Activated T-helper 1 cell treated with anti-CD3 and anti-CD28 coated beads, Interleukin-12 subunit alpha, Interleukin-12 subunit beta, Interleukin-2, Interleukin-4 antibody, amounts not matched to agents 30 ng/mL and 10 ng/mL and 1 ng/mL, durations not matched to agents 14 hours and 24 hours and 36 hours (primary cell): Measurements from ENCODE around the gene C9orf78. TPM values are rescaled to one million over a fixed set of nuclear protein-coding genes. Genes with fewer than 3 reads are reported as not detected.

ENCODE experiments used
- DNase-seq: peaks from one replicate; pipeline ENCODE4 v3.0.0; 2021; ENCODE audit warnings: low spot score
- H3K27ac Mint-ChIP-seq: one replicate; pipeline ENCODE4 v1.8.0; 2021; ENCODE audit warnings: mild to moderate bottlenecking, mixed read lengths
- H3K27me3 Mint-ChIP-seq: one replicate; pipeline ENCODE4 v1.8.0; 2022; ENCODE audit warnings: mild to moderate bottlenecking, moderate library complexity, mixed read lengths; ENCODE audit not compliant: insufficient read depth
- H3K36me3 Mint-ChIP-seq: one replicate; pipeline ENCODE4 v1.8.0; 2021; ENCODE audit warnings: low read depth, mixed read lengths
- H3K4me1 Mint-ChIP-seq: one replicate; pipeline ENCODE4 v1.8.0; 2021; ENCODE audit warnings: low read depth, mixed read lengths
- H3K4me3 Mint-ChIP-seq: one replicate; pipeline ENCODE4 v1.8.0; 2021; ENCODE audit warnings: mild to moderate bottlenecking, moderate library complexity, mixed read lengths
- H3K9me3 Mint-ChIP-seq: one replicate; pipeline ENCODE4 v1.8.0; 2021; ENCODE audit warnings: mixed read lengths
- intact Hi-C: fragments of 100-400 bp; cut with micrococcal nuclease; formaldehyde crosslinking; loops from one replicate; pipeline ENCODE4 v1.15.1; 2024
- total RNA-seq: library from RNA; stranded (reverse); gene quantifications from 2 replicates; pipeline ENCODE4 v1.2.3, GENCODE V29; 2022

Gene C9orf78, protein sequence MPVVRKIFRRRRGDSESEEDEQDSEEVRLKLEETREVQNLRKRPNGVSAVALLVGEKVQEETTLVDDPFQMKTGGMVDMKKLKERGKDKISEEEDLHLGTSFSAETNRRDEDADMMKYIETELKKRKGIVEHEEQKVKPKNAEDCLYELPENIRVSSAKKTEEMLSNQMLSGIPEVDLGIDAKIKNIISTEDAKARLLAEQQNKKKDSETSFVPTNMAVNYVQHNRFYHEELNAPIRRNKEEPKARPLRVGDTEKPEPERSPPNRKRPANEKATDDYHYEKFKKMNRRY
- 64.0 and 67.4 TPM in 2 replicates for total RNA-seq

DNA sequence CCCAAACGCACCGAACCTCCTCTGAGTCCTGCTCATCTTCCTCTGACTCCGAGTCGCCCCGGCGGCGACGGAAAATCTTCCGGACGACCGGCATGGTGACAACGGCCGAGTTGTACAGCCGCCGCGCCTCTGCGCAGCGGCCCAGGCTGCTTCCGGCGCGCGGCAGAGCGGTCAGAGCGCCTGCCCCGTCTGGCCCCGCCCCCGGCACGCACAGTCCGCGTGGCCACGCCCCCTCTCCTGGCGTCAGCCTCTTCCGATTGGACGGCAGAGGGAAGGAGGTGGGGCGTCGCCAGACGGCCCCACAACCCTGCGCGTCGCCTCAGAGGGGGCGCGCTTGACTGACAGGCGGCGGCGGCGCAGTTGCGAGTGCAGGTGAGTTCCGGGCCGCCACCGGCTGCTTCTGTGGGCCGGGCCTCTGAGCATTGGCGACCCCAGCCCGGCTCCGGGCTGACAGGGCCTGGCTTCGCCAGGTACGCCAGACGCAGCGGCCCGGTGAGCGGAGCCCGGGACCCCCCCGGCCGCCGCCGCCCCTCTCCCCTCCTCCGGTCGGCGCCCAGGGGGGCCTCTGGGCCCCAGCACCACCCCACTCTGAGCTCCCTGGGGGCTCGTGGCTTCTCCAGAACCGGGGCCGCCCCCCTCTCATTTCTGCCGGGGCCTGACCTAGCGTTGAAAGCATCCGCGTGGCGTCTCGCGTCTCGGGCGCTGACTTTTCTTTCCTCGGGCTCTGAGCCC lies at the start of gene C9orf78, which contains the start of gene USP20:
TSS of gene C9orf78 (minus strand) at position 148 of the 732 bp plus-strand sequence. CDS start at position 94, 54 bp downstream.
TSS of gene USP20 (plus strand) at position 331 of the 732 bp plus-strand sequence. CDS start 17,098 bp downstream, outside the sequence.
- Mint-ChIP-seq H3K4me1 (peaks cover 51% of the 10 kb centered on the region), H3K9me3 (no peaks in the 10 kb centered on the region), H3K27ac (peak within 1 kb of the TSS; percentile 99), H3K36me3 (peaks cover 33% of the 10 kb centered on the region), H3K27me3 (no peaks in the 10 kb centered on the region), H3K4me3 (peak within 1 kb of the TSS; percentile 97)
- intact Hi-C loops, result loop anchor here (1.0 to 5.0 kb wide), 9 partner anchors 11 to 407 kb away; partner anchors contain the start of genes ASB6, FNBP1, TOR1A and TOR1B
- DNase-seq, result peak; percentile 98

DNA sequence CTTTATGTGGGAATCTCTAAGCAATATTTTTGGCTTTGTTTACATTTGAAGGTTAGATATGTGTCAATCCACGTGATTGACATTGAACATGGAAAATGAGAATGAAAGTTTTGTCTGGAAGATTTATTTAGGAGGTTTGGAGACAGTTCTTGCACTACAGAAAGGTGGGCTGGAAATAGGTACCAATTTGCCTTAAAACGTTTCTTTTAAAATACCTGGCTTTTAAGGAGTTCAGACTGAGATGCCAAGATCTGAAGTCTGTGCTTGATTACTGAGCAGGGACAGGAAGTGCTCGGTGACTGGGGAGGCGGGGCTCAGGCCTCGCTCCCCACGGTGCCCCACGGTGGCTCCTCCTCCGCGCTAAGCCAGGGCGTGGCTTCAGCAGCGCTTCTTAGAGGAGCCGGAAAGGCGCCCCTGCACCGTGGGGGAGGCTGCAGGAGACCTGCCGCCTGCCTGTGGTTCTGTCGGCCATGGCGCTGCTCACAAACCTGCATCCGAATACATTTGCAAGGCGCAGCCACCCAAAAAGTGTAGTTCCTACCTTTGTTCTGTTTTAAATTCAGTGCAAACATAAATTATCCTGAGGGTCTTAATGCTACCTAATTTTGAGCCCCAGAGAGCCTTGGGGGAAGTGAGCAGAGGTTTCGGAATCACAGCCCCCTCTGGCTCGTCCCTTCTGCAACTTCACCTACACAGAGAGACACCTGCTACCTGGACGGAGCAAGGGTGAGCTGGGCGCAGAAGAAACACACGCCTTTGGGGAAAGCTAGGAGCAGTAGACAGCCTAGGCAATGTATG lies 49.3 kb upstream of the C9orf78 start:
- peak; percentile 94 for DNase-seq
- peaks cover 2% of the 10 kb centered on the region for H3K27me3 Mint-ChIP-seq
- peaks cover 55% of the 10 kb centered on the region for H3K4me1 Mint-ChIP-seq
- peak overlapping the region; percentile 94 for H3K4me3 Mint-ChIP-seq
- no peaks in the 10 kb centered on the region for H3K9me3 Mint-ChIP-seq
- peaks cover 25% of the 10 kb centered on the region for H3K36me3 Mint-ChIP-seq
- intact Hi-C loops, result loop anchor here (1.0 to 5.0 kb wide), 7 partner anchors 15 to 1388 kb away; partner anchors contain the start of genes C9orf78, TOR1A and USP20
- peak overlapping the region; percentile 100 for H3K27ac Mint-ChIP-seq

GRCh38 chr9:129881547-129882324 lies 46.7 kb upstream of the C9orf78 start:
- Mint-ChIP-seq H3K9me3 (no peaks in the 10 kb centered on the region), H3K36me3 (peaks cover 23% of the 10 kb centered on the region), H3K27me3 (peaks cover 2% of the 10 kb centered on the region), H3K4me3 (no peak overlapping the region), H3K4me1 (peaks cover 28% of the 10 kb centered on the region), H3K27ac (no peak overlapping the region)
- intact Hi-C loops, result no loop called here
- DNase-seq, result no peak

DNA sequence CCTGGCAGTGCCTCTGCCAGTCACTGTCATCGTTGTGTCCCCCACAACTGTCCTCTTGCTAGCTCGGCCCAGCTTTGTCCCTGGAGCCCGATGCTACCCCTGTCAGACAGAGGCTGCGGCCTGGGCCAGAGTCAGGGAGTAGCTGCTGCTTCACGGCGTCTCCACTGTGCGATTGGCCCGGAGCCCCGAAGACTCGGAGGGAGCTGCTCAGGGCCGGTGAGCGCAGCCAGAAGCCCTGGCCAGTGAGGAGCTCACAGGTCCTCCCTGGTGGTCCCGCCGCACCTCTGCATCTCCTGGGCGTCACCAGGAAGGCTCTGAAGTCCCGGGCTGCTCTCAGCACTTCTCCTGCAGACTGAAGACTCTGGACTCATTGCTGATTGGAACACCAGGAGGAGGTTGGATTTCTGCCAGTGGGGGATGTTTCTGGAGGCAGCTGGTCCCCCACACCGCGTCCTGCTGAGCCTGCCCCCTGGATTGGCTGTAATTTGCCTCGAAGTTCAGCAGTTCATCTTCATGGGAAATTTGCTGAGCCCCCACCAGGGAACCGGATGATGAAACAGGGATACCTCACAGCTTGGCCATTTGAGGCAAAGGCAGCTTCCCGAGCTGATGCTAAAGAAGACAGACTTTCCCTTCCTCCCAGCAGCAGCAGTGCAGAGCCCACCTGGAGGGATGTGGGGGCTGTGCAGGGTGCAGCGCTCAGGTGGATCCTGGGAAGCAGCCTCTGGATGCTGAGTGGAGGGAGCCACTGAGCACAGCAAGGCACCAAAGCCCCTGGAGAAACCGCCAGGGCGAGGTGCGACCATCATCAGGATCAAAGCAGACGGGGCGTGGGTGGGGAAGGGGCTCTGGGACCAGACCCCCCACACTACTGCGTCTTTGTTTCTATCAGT lies 45.8 kb upstream of the C9orf78 start:
- intact Hi-C loops, result no loop called here
- Mint-ChIP-seq H3K27ac (no peak overlapping the region), H3K4me1 (peaks cover 21% of the 10 kb centered on the region), H3K27me3 (peaks cover 2% of the 10 kb centered on the region), H3K36me3 (peaks cover 23% of the 10 kb centered on the region), H3K9me3 (no peaks in the 10 kb centered on the region), H3K4me3 (no peak overlapping the region)
- no peak for DNase-seq

GRCh38 chr9:129879991-129880653 lies 45.0 kb upstream of the C9orf78 start:
- Mint-ChIP-seq H3K4me3 (no peak overlapping the region), H3K36me3 (peaks cover 23% of the 10 kb centered on the region), H3K27me3 (no peaks in the 10 kb centered on the region), H3K27ac (no peak overlapping the region), H3K9me3 (no peaks in the 10 kb centered on the region), H3K4me1 (peaks cover 14% of the 10 kb centered on the region)
- DNase-seq, result no peak
- intact Hi-C loops, result no loop called here

- no peaks in the 10 kb centered on the region for H3K27me3 Mint-ChIP-seq
- no peak overlapping the region for H3K4me3 Mint-ChIP-seq
- H3K27ac Mint-ChIP-seq, result no peak overlapping the region
- intact Hi-C loops, result no loop called here
- H3K36me3 Mint-ChIP-seq, result peaks cover 25% of the 10 kb centered on the region
- peaks cover 4% of the 10 kb centered on the region for H3K4me1 Mint-ChIP-seq
- no peak for DNase-seq
- no peaks in the 10 kb centered on the region for H3K9me3 Mint-ChIP-seq
Observed at GRCh38 chr9:129879103-129879699, 44.1 kb upstream of the C9orf78 start.

DNA sequence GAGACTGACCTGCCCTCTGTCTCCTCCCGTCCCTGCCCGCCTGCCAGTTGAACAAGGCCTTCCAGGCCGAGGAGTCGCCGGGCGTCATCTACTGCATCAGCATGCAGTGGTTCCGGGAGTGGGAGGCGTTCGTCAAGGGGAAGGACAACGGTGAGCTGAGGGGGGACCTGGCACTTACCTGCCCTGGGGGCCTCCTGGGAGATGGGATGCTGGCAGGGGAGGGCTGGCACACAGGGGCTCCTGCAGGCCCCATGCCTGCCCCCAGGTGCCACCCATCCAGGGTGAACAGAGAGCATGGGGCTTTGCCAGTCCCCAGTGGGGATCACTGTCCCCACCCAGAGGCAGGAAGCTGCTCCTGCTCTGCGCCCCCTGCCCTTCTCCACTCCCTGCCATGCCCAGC lies 43.2 kb upstream of the C9orf78 start:
- H3K36me3 Mint-ChIP-seq, result peaks cover 32% of the 10 kb centered on the region
- H3K9me3 Mint-ChIP-seq, result no peaks in the 10 kb centered on the region
- intact Hi-C loops, result no loop called here
- H3K27me3 Mint-ChIP-seq, result no peaks in the 10 kb centered on the region
- H3K4me3 Mint-ChIP-seq, result no peak overlapping the region
- no peak overlapping the region for H3K27ac Mint-ChIP-seq
- H3K4me1 Mint-ChIP-seq, result no peaks in the 10 kb centered on the region
- no peak for DNase-seq

DNA sequence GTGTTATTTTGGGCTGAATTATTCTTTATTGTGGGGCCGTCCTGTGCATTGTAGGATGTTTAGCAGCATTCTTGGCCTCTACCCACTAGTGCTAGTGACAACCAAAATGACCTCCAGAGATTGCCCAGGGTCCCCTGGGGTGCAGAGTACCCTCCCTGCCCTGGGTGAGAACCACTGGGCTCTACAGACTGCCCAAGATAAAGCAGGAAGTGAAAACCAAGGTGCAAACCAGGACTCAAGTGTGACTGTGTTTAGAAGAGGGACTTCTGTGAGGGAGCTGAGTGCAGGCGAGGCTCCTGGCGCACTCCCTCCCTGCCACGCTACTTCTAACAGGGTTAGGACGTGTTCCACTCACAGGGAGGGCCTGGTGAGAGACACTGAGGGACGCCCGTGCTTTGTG lies 41.7 kb upstream of the C9orf78 start:
- H3K36me3 Mint-ChIP-seq, result peaks cover 34% of the 10 kb centered on the region
- H3K9me3 Mint-ChIP-seq, result no peaks in the 10 kb centered on the region
- no peak for DNase-seq
- no peaks in the 10 kb centered on the region for H3K27me3 Mint-ChIP-seq
- peaks cover 3% of the 10 kb centered on the region for H3K4me1 Mint-ChIP-seq
- intact Hi-C loops, result no loop called here
- H3K27ac Mint-ChIP-seq, result peak overlapping the region; percentile 44
- H3K4me3 Mint-ChIP-seq, result no peak overlapping the region

GRCh38 chr9:129875687-129876395 lies 40.8 kb upstream of the C9orf78 start:
- intact Hi-C loops, result no loop called here
- peaks cover 8% of the 10 kb centered on the region for H3K4me1 Mint-ChIP-seq
- peaks cover 37% of the 10 kb centered on the region for H3K36me3 Mint-ChIP-seq
- no peak overlapping the region for H3K27ac Mint-ChIP-seq
- no peak overlapping the region for H3K4me3 Mint-ChIP-seq
- H3K27me3 Mint-ChIP-seq, result no peaks in the 10 kb centered on the region
- no peaks in the 10 kb centered on the region for H3K9me3 Mint-ChIP-seq
- DNase-seq, result no peak

GRCh38 chr9:129875181-129875611 lies 40.1 kb upstream of the C9orf78 start:
- Mint-ChIP-seq H3K9me3 (no peaks in the 10 kb centered on the region), H3K4me1 (peaks cover 11% of the 10 kb centered on the region), H3K27ac (no peak overlapping the region), H3K27me3 (no peaks in the 10 kb centered on the region), H3K36me3 (peaks cover 38% of the 10 kb centered on the region), H3K4me3 (no peak overlapping the region)
- intact Hi-C loops, result no loop called here
- no peak for DNase-seq
